Measurements from ENCODE around the gene PLCB3.

GRCh38 chr11:64223001-64223651, 28.2 kb upstream of the PLCB3 start:
- no peak for TF ChIP-seq CTCF (conservative IDR thresholded peaks at IDR 0.05 in 1 of 2, IDR thresholded peaks at IDR 0.05 in 1 of 2; ENCODE audit: extremely low read depth in 1 of 2, insufficient read depth in 1 of 2, low read depth in 1 of 2, low read length in 2 of 2)
- TF ChIP-seq EZH2 (IDR thresholded peaks at IDR 0.05; ENCODE audit: borderline replicate concordance, low read length), result no peak

Data from mammary epithelial cell (primary cell).